IPS DF 6.9 (cell line): Measurements from ENCODE around the gene NAA80.

Source experiments
- DNase-seq: peaks from one replicate; pipeline ENCODE4 v3.0.0-alpha.2; 2013; ENCODE audit warnings: low read depth, low spot score
- H3K27ac ChIP-seq: one replicate; pipeline ENCODE4 v1.5.1; 2013; ENCODE audit warnings: low read length, control low read depth
- H3K27me3 ChIP-seq: 2 replicates; pipeline ENCODE4 v1.6.1; 2013; ENCODE audit warnings: mild to moderate bottlenecking, low read length; ENCODE audit not compliant: control insufficient read depth, insufficient read depth
- H3K36me3 ChIP-seq: 2 replicates; pipeline ENCODE4 v1.6.1; 2013; ENCODE audit warnings: low read length; ENCODE audit not compliant: control insufficient read depth, insufficient read depth
- H3K4me1 ChIP-seq: 2 replicates; pipeline ENCODE4 v1.6.1; 2013; ENCODE audit warnings: low read length; ENCODE audit not compliant: control insufficient read depth, insufficient read depth
- H3K4me3 ChIP-seq: 2 replicates; pipeline ENCODE4 v1.5.1; 2013; ENCODE audit warnings: mild to moderate bottlenecking, low read length
- H3K9me3 ChIP-seq: 2 replicates; pipeline ENCODE4 v1.6.1; 2013; ENCODE audit warnings: low read length, inconsistent platforms; ENCODE audit not compliant: control insufficient read depth, insufficient read depth
- WGBS: extraction: QIAGEN DNeasy Blood & Tissue Kit; methylation state at CpG from one replicate; pipeline ENCODE4 v1.1.7; 2013; ENCODE audit warnings: mixed read lengths, missing lambda C conversion rate; ENCODE audit not compliant: insufficient read length, insufficient coverage; 5-methylcytosine and 5-hydroxymethylcytosine counted together

The NAA80 gene

GRCh38 chr3:50269460-50269859 lies 29.7 kb downstream of the NAA80 start:
- Histone ChIP-seq H3K4me1 (peaks cover 22% of the 10 kb centered on the region), H3K36me3 (no peaks in the 10 kb centered on the region), H3K27ac (no peak overlapping the region), H3K4me3 (no peak overlapping the region), H3K9me3 (no peaks in the 10 kb centered on the region), H3K27me3 (peaks cover 7% of the 10 kb centered on the region; the same call in 1 of the 2 replicates)
- DNase-seq = no peak
- no CpG with 5 or more reads among the region's 4 CpGs for WGBS

GRCh38 chr3:50268703-50269451 lies 30.3 kb downstream of the NAA80 start, which contains the start of gene SEMA3B:
SEMA3B (plus strand) TSS chr3:50269147; CDS start chr3:50269241, 94 bp downstream.
- Histone ChIP-seq H3K4me3 (no peak within 1 kb of the TSS), H3K4me1 (peaks cover 25% of the 10 kb centered on the region)

GRCh38 chr3:50268276-50268675 lies 30.9 kb downstream of the NAA80 start:
- Histone ChIP-seq H3K4me3 (no peak overlapping the region), H3K4me1 (peaks cover 25% of the 10 kb centered on the region), H3K27ac (no peak overlapping the region), H3K36me3 (no peaks in the 10 kb centered on the region), H3K27me3 (peaks cover 1% of the 10 kb centered on the region; the same call in 1 of the 2 replicates), H3K9me3 (no peaks in the 10 kb centered on the region)
- no CpG with 5 or more reads among the region's 3 CpGs for WGBS
- no peak for DNase-seq

More at GRCh38 chr3:50268703-50269451, 30.3 kb downstream of the NAA80 start, which contains the start of gene SEMA3B:
- H3K36me3 ChIP-seq = no peaks in the 10 kb centered on the region
- H3K27ac ChIP-seq = no peak within 1 kb of the TSS
- DNase-seq = no peak
- H3K9me3 ChIP-seq = no peaks in the 10 kb centered on the region
- H3K27me3 ChIP-seq = peaks cover 3% of the 10 kb centered on the region; the same call in 1 of the 2 replicates
- no CpG with 5 or more reads among the region's 21 CpGs for WGBS

GRCh38 chr3:50267280-50267913 lies 31.8 kb downstream of the NAA80 start:
- WGBS = no CpG with 5 or more reads among the region's 22 CpGs
- no peak for DNase-seq
- no peak overlapping the region for H3K4me3 ChIP-seq

GRCh38 chr3:50266836-50267235 lies 32.4 kb downstream of the NAA80 start:
- no peak for DNase-seq
- H3K27me3 ChIP-seq = no peaks in the 10 kb centered on the region
- no peak overlapping the region for H3K27ac ChIP-seq
- no peak overlapping the region for H3K4me3 ChIP-seq
- WGBS = no CpG with 5 or more reads among the region's 7 CpGs
- H3K36me3 ChIP-seq = no peaks in the 10 kb centered on the region
- no peaks in the 10 kb centered on the region for H3K9me3 ChIP-seq
- H3K4me1 ChIP-seq = peaks cover 25% of the 10 kb centered on the region

More at GRCh38 chr3:50267280-50267913, 31.8 kb downstream of the NAA80 start:
- H3K4me1 ChIP-seq = peaks cover 25% of the 10 kb centered on the region
- H3K9me3 ChIP-seq = no peaks in the 10 kb centered on the region
- H3K27ac ChIP-seq = no peak overlapping the region
- H3K36me3 ChIP-seq = no peaks in the 10 kb centered on the region
- no peaks in the 10 kb centered on the region for H3K27me3 ChIP-seq

- DNase-seq = no peak
- Histone ChIP-seq H3K4me1 (peaks cover 25% of the 10 kb centered on the region), H3K27ac (no peak overlapping the region), H3K36me3 (no peaks in the 10 kb centered on the region), H3K4me3 (no peak overlapping the region), H3K27me3 (no peaks in the 10 kb centered on the region), H3K9me3 (no peaks in the 10 kb centered on the region)
- no CpG with 5 or more reads among the region's 6 CpGs for WGBS
Measured at GRCh38 chr3:50266017-50266416, 33.2 kb downstream of the NAA80 start.

GRCh38 chr3:50265571-50265970 lies 33.6 kb downstream of the NAA80 start:
- no peaks in the 10 kb centered on the region for H3K36me3 ChIP-seq
- WGBS = no CpG with 5 or more reads among the region's 1 CpG
- no peak overlapping the region for H3K4me3 ChIP-seq
- no peaks in the 10 kb centered on the region for H3K9me3 ChIP-seq
- H3K27me3 ChIP-seq = no peaks in the 10 kb centered on the region
- no peak overlapping the region for H3K27ac ChIP-seq
- DNase-seq = no peak
- peaks cover 27% of the 10 kb centered on the region for H3K4me1 ChIP-seq

- no peak for DNase-seq
- H3K4me1 ChIP-seq = peaks cover 27% of the 10 kb centered on the region
- H3K36me3 ChIP-seq = no peaks in the 10 kb centered on the region
- H3K9me3 ChIP-seq = no peaks in the 10 kb centered on the region
- H3K27ac ChIP-seq = no peak overlapping the region
- no peaks in the 10 kb centered on the region for H3K27me3 ChIP-seq
- no peak overlapping the region for H3K4me3 ChIP-seq
- WGBS = no CpG with 5 or more reads among the region's 7 CpGs
Measured at GRCh38 chr3:50264964-50265485, 34.2 kb downstream of the NAA80 start.

GRCh38 chr3:50264383-50264963 lies 34.7 kb downstream of the NAA80 start:
- H3K4me1 ChIP-seq = peaks cover 27% of the 10 kb centered on the region
- no peaks in the 10 kb centered on the region for H3K27me3 ChIP-seq
- no peak overlapping the region for H3K4me3 ChIP-seq
- no peaks in the 10 kb centered on the region for H3K36me3 ChIP-seq
- H3K27ac ChIP-seq = no peak overlapping the region
- no peak for DNase-seq
- H3K9me3 ChIP-seq = no peaks in the 10 kb centered on the region
- no CpG with 5 or more reads among the region's 7 CpGs for WGBS
